ENCODE data around the gene CPEB4.

Gene CPEB4

DNA sequence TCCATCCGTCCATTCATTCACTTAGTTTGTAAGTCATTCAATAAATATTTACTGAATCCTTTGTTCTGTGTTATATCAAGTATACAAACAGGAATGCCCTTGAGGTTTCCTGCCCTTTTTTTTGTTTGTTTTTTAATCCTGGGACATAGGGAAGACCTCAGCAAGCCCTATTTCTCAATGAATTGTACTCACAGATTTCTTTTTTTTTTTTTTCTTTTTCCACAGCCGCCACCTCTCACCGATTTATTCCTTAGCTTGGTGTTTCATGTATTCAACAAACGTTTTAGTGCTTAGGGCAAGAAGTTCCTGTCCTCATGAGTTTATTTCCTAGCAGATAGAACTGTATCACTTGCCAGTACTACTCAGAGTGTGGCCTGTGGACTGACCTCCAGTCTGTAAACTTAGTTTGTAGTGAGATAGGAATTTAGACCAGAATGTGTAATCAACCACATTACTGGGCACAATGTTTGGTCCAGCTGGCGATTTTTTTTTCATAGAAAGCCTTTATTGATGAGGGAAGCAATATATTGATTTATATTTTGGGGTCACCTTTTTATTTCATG, 65.5 kb downstream of the CPEB4 start:
- DNase-seq = no peak

DNA sequence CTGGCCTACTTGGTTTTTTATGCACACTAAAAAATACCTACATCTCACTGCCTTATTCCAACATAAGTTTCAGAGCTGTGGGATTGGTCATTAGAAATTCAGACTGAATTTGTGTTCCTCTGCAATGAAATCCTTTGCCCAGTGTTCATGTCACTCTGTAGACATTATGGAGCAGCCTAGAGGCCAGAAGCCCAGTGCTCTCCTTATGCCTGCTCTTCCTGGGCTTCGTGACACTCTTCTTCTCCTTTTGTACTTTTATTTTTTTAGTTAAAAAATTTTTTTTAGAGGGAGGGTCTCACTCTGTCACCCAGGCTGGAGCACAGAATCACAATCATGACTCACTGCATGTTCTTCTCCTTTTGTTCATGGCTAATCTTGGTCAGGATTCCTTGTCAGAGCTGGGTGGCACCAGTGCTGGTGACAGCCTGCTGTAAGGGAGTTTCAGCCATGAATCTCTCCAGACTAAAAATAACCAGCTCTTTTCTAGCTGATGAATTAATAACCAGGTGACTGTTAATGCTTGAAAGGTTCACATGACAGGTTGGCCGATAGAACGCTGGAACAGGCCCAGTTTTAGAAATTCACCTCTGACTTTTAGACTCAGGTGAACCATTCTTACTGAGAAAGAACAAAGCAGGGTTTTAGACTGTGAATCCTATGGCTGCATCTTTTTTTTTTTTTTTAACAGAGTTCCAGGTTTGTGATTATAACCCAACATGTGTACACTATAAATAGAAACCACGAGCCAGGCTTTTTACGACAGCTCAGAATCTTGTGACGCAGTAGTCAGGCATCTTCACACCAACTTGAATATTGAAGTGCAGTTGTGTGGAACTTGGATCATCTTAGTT, 66.7 kb downstream of the CPEB4 start:
- no peak for DNase-seq

GRCh38 chr5:173960986-173961385, 72.8 kb downstream of the CPEB4 start:
- no peak for DNase-seq

DNA sequence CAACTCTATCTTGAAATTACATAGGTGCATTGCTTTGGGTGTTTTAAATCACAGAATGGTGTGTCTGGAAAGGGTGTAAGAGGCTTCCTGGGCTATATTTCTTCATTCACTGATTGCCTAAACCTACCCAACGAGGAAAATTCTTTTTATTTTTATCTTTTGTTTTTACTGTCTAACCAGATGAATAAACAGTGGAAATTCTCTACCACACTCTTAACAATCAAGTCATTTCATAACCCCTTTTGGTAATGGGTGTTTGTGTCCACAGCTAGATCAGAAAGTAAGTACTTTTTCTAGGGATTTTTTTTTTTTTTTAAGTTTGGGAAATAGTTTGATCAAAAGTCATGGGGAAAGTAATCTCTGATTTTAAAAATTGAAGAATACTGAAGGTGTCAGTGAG, 73.3 kb downstream of the CPEB4 start:
- no peak for DNase-seq

- DNase-seq = no peak
These were observed 74.4 kb downstream of the CPEB4 start for GRCh38 chr5:173962436-173962972.

GRCh38 chr5:173963182-173963838, 75.2 kb downstream of the CPEB4 start:
- no peak for DNase-seq

GRCh38 chr5:173963867-173964441, 75.8 kb downstream of the CPEB4 start:
- DNase-seq = no peak

DNA sequence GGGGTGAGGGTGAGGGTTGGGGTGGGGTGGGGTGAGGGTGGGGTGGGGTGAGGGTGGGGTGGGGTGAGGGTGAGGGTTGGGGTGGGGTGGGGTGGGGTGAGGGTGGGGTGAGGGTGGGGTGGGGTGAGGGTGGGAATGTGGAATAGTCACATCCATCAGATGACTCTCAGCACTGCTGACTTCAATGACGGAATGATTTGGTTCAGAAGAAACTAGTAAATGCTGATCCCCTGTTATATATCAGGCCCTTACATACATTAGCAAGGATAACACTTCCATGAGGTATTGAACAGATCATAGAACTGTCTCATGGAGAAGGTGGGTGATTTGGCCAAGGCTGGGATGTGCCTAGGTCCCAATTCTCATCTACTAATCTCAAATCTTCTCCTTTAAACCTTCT, 76.4 kb downstream of the CPEB4 start:
- DNase-seq = no peak

- no peak for DNase-seq
These were observed 79.1 kb downstream of the CPEB4 start for GRCh38 chr5:173967241-173967640.

DNA sequence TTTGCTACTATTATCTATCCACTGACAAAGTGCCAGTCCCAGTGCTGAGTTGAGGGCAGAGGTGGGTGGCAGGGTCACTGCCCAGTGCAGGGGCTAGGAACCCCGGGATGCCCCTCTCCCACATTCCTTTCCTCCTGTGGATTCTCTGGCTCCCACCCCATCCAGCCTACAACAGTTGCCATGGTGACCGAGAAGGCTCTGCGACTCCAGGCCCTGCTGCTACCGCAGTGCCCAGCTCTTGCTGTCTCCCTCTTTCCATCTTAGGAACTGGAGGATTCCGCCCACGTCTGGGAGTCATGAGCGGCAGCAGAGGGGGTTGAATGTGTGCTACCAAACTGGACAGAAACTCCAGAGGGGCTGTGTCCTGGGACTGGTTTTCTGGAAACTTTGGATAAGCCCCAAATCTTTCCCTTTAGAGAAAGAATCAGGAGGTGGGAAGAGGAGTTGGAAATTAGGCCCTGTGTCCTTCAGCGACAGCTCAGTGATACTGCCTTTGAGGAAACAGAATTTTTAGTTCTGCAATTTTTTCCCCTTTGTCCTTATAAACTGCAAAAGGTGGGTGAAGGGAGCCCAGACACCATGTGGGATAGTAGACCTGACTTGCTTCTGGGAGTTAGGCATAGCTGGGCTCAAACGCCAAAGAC, 80.1 kb downstream of the CPEB4 start:
- DNase-seq = no peak

GRCh38 chr5:173969167-173970049, 81.3 kb downstream of the CPEB4 start:
- DNase-seq = no peak

GRCh38 chr5:173970878-173971650, 82.9 kb downstream of the CPEB4 start:
- no peak for DNase-seq

DNA sequence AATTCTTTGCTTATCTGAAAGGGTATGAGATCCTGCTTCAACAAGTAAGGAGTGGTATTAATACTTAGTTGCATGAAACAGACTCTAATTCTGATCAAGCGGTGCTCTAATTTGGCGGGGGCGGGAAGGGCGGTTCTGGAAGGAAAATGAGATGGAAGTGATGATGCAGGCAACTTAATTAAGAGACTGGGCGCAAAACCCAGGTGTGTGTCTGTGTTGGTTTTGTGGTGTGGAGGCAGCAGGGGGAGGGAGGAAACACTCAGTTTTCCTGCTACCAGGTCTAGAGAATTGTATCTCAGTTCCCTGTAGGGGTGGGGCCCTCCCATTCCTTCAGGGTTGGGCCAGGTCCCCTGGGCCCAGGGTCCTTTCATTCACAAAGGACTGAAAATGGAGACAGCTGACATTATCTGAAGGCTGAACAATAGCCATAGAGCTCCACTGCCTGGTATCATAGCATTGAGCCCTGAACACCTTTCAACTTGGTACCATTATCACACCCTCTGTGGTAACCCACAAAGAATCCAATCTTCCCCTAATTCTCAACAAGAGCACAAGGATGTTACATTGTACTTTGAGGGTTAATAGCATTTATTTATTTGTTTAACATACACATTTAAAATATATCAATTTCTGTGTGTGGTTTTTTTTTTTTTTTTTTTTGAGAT, 83.7 kb downstream of the CPEB4 start:
- no peak for DNase-seq

DNA sequence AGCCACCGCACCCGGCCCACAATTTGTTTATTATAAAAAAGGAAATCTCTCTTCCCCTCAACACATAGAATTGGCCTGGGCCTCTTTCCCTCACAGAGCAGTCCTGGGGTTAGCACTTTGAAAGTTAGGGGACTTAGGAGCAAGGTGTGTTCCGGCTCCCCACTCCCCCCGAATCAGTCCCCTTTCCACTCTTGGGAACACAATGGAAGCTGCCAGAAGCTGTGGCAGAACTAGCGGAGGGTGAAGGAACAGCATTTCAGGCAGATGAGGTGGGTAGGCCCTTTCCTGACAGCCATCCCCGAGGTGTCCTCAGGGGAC, 84.4 kb downstream of the CPEB4 start:
- DNase-seq = no peak

GRCh38 chr5:173972925-173973615, 84.9 kb downstream of the CPEB4 start:
- DNase-seq = no peak

- no peak for DNase-seq
These were observed 85.4 kb downstream of the CPEB4 start for GRCh38 chr5:173973616-173973969.

- no peak for DNase-seq
These were observed 86.6 kb downstream of the CPEB4 start for GRCh38 chr5:173974688-173975239.

DNA sequence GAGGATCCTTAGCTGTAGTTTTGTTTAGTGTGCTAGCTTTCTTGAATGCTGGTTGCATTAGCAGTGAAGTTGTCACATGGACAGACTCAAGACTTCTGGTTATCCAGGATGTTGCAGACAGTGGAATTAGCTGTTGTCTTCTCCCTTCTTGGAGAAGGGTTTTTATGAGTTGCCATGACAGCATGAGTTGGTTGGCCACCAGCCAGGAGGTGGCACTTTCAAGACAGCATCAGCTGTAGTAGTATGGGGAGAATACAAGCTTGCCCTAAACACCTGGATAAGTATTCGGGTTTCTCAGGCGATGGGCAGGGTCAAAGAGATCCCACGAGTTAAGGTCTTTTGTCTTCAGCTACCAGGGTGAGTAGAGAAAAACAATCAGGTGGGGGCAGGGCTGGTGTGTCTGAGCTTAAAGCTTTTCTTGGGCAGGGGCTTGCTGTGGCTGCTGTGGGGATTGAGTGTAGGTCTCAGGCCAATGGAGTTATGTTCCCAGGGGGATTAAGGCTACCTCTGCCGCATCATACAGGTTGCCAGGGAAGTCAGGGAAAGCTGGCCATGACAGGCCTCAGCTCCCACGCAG, 93.1 kb downstream of the CPEB4 start:
- DNase-seq = no peak

- no peak for DNase-seq
These were observed 96.1 kb downstream of the CPEB4 start for GRCh38 chr5:173984218-173984617.
